Omental fat pad (tissue), 4 donors: ENCODE results near the gene SYT9. TPM values are rescaled to one million over a fixed set of nuclear protein-coding genes. Genes with fewer than 3 reads are reported as not detected.

Experiments
- ATAC-seq: fragments of 150-250 bp; one replicate; pipeline ENCODE4 v1.9.1; 2016; ENCODE audit warnings: mild to moderate bottlenecking, moderate library complexity; ENCODE audit not compliant: low FRiP score
- DNase-seq: peaks from one replicate; pipeline ENCODE4 v3.0.0-alpha.2; 2019; ENCODE audit warnings: low spot score
- total RNA-seq, 4 donors: library from RNA; depleted of rRNA; stranded (reverse); fragments of >200 nt; gene quantifications; one replicate each; pipeline ENCODE4 v1.1.0, GENCODE V29; 2016
- TF ChIP-seq, protein P1 (sequence below), 3 donors: fragments of 450-650 bp; IDR thresholded peaks; one replicate each; pipeline ENCODE4 v1.5.1; 2016 to 2017; ENCODE audit warnings: antibody characterized with exemption in 3 of 3, mild to moderate bottlenecking in 3 of 3, moderate library complexity in 2 of 3

The SYT9 gene
- total RNA-seq, 4 donors from 2014 or later, result 0.13 to 0.46 TPM; not detected in 2

DNA sequence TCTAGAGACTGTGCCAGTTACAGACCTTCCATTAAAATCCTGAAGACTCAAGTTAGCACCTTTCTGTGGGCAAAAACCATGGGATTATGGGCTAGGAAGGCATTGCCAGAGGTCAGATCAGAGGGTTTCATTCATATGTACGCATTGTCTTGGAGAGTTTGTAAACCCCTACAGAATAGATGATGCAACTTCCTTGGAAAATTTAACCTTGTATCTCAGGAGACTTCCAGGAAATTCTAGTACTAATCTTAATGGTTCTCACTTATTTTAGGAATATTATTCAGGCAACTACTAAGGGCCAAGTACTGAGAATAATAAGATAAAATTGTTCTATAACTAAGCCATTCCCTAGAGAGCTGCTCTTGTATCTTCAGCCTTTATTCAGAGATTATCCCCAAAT, 240.5 kb downstream of the SYT9 start:
- TF ChIP-seq, protein P1, sequence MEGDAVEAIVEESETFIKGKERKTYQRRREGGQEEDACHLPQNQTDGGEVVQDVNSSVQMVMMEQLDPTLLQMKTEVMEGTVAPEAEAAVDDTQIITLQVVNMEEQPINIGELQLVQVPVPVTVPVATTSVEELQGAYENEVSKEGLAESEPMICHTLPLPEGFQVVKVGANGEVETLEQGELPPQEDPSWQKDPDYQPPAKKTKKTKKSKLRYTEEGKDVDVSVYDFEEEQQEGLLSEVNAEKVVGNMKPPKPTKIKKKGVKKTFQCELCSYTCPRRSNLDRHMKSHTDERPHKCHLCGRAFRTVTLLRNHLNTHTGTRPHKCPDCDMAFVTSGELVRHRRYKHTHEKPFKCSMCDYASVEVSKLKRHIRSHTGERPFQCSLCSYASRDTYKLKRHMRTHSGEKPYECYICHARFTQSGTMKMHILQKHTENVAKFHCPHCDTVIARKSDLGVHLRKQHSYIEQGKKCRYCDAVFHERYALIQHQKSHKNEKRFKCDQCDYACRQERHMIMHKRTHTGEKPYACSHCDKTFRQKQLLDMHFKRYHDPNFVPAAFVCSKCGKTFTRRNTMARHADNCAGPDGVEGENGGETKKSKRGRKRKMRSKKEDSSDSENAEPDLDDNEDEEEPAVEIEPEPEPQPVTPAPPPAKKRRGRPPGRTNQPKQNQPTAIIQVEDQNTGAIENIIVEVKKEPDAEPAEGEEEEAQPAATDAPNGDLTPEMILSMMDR (IDR thresholded peaks at IDR 0.05), result no peak
- no peak for DNase-seq
- no peak for ATAC-seq

DNA sequence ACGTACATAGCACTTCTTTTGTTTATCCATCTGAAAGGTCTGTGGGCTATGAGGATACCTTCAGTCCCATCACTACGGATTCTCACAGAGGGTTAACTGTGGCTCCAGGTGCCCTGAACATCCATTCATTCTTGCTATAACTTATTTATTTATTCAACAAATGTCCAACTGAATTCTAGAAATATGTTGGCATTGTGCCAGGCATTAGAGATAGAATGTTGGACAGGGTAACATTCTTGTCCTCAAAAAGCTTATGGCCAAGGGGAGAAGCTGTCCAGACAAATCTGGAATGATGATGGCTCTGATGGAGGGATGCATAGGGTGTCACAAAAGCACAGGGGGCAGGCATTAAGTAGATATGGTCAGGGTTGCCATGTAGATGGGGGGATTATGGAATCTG, 242.0 kb downstream of the SYT9 start:
- no peak for ATAC-seq
- no peak for DNase-seq
- TF ChIP-seq, protein P1 (IDR thresholded peaks at IDR 0.05), result no peak

DNA sequence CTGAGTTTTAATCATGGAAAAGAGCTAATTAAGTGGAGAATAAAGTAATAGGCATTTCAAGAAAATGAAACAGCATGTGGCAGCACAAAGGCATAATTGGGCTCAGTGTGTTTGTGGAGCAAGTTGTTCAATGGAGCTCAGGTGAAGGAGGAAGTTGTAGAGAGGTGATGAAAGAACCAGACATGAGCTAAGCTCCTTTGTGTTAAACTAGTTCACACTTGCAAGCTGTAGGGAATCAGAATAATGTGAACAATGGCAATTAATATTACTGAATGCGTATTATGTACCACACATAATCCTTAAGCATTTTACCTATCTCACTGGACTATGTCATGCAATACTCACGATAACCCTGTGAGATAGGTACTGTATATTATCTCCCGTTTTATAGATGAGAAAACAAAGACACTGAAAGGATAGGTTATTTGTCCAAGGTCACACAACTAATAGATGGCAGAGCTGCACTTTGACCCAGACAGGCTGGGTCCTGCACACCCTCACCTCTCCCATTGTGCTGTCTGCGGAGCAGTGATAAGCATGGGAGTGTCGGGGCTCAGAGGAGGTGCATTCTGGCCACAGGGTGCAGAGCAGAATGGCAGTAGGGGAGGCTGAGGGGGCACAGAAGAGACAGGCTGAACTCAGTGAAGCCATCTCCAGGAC, 242.5 kb downstream of the SYT9 start:
- ATAC-seq (no peak), DNase-seq (no peak)
- TF ChIP-seq, protein P1 (IDR thresholded peaks at IDR 0.05), result no peak

DNA sequence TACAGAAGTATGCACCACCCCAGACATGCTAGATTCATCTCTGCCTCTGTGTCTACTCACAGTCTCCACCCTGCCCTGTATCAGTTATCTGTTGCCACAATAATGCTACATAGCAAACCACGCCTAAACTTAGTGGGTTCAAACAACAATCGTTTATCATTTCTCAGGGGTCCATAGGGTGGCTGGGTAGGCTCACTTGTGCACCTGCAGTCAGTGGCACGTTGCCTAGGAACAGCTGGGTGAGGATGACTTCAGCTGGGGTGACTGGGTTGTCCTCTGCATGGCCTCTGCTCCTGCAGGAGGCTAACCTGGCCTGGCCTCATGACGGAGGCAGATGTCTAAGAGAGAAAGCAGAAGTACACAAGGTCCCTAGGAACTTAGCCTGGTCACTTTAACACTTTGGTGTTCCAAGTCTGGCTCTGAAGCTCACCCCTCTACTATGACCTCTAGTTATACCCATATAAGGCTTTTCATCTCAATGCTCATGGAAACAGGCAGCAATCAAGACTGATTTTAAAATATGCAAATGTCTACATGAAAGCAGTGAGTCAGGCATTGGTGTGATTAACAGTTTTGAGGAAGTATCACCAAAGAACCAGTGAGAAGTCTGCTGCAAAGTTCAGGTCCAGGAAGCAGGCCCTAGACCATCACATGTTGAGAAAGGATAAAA, 244.3 kb downstream of the SYT9 start:
- TF ChIP-seq, protein P1 (IDR thresholded peaks at IDR 0.05), result no peak
- no peak for DNase-seq
- no peak for ATAC-seq

DNA sequence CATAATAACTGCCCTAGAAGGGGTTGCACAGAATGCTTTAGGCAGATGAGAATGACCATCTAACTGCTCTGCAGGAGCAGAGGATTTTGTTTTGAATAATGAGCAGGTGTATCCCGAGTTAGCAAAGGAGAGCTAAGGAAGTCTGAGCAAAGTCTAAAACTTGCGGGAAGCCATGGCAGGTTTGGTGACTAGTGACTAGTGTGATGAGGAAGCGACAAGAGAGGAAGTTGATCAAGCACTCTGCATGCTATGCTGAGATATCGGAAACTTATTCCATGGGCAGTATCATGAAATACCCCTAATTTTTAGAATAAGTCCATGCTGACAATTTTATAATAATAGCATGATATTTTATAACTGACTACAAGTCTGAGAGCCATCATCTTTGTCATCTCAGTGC, 246.5 kb downstream of the SYT9 start:
- ATAC-seq (no peak), DNase-seq (no peak)
- TF ChIP-seq, protein P1 (IDR thresholded peaks at IDR 0.05), result no peak

DNA sequence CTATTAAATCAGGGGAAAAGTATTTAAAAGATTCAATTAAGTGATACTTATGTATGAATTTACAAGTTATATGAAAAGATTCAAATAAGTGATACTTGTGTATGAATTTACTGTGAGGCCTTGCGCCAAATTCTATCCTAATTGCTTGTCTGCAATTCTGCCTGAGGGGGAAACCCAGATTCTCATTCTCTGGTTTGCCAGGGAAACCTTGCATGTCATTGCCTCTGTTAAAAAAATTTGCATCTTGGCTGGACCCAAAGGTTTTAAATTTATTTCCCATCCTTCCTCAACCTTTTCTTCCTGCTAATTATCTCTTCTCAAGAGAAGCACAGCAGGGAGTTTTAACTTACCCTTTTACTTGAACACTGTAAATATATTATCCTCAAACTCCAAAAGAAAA, 247.4 kb downstream of the SYT9 start:
- TF ChIP-seq, protein P1 (IDR thresholded peaks at IDR 0.05), result no peak
- ATAC-seq, result no peak

DNA sequence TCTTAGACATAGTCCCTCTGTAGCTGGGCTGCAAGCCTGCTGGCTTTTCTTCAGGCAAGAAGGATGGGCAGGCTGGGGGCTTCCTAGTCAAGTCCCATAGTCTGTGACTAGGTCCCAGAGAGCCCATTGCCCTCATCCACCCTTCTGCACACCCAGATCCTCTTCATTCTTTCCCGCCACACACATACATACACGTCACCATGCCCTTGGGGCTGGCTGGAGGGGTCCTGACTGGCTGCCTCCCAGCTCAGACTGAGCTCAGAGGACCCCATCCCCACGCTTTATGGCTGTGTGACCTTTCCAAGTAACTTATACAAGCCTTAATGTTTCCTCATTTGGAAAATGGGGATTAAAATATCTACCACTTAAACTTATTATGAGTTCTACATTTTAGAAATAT, 248.5 kb downstream of the SYT9 start:
- no peak for ATAC-seq
- TF ChIP-seq, protein P1 (IDR thresholded peaks at IDR 0.05), result no peak
- DNase-seq, result no peak

More for the DNA sequence above, 247.4 kb downstream of the SYT9 start:
- no peak for DNase-seq
